T-helper 1 cell (primary cell): ENCODE results near the gene HMX1.
A peak's percentile ranks its signal among the peaks of the same experiment; 100 is the strongest.

Experiments
- DNase-seq, 5 donors: peaks; one replicate each; pipeline ENCODE4 v3.0.0-alpha.2; 2012 to 2020

The HMX1 gene

GRCh38 chr4:8838961-8839431 is 32.6 kb downstream of the HMX1 start:
- no peak for DNase-seq

GRCh38 chr4:8838296-8838960 is 33.2 kb downstream of the HMX1 start:
- no peak for DNase-seq

- DNase-seq: no peak
These were observed 34.3 kb downstream of the HMX1 start for GRCh38 chr4:8837181-8837841.

- DNase-seq: no peak
These were observed 34.9 kb downstream of the HMX1 start for GRCh38 chr4:8836664-8837171.

- no peak for DNase-seq
These were observed 35.9 kb downstream of the HMX1 start for GRCh38 chr4:8835521-8836365.

GRCh38 chr4:8834681-8835220 is 36.9 kb downstream of the HMX1 start:
- DNase-seq: no peak

- DNase-seq: no peak
These were observed 39.3 kb downstream of the HMX1 start for GRCh38 chr4:8832113-8832915.

GRCh38 chr4:8831221-8832112 is 40.2 kb downstream of the HMX1 start:
- DNase-seq: no peak

- no peak for DNase-seq
These were observed 40.9 kb downstream of the HMX1 start for GRCh38 chr4:8830611-8831200.

- no peak for DNase-seq
These were observed 41.6 kb downstream of the HMX1 start for GRCh38 chr4:8830056-8830455.

- DNase-seq: no peak
These were observed 42.1 kb downstream of the HMX1 start for GRCh38 chr4:8829584-8829983.

GRCh38 chr4:8828869-8829268 is 42.8 kb downstream of the HMX1 start:
- no peak for DNase-seq

GRCh38 chr4:8821151-8821950 is 50.3 kb downstream of the HMX1 start:
- peak in 1 of 5 donors; percentile 8 for DNase-seq

- peak in 1 of 5 donors; percentile 8 for DNase-seq
These were observed 51.2 kb downstream of the HMX1 start for GRCh38 chr4:8820178-8821102.

GRCh38 chr4:8819473-8820177 is 52.0 kb downstream of the HMX1 start:
- DNase-seq: no peak

- DNase-seq: no peak
These were observed 52.6 kb downstream of the HMX1 start for GRCh38 chr4:8819019-8819418.

- no peak for DNase-seq
These were observed 53.4 kb downstream of the HMX1 start for GRCh38 chr4:8818063-8818881.
